HEK293 (cell line): ENCODE data around the gene BICRAL.

Experiments
- ATF2 ChIP-seq: fragments of 450-650 bp; formaldehyde crosslinking; IDR thresholded peaks from 2 replicates; pipeline ENCODE4 v1.5.1; 2016; ENCODE audit warnings: missing biosample characterization, missing genetic modification characterization, low read depth
- CTCF ChIP-seq: fragments of 450-650 bp; formaldehyde crosslinking; IDR thresholded peaks from 2 replicates; pipeline ENCODE4 v1.5.1; 2016; ENCODE audit warnings: missing biosample characterization, missing genetic modification characterization
- KLF10 ChIP-seq: fragments of 450-650 bp; IDR thresholded peaks from 2 replicates; pipeline ENCODE4 v1.5.1; 2018; ENCODE audit warnings: missing biosample characterization, mild to moderate bottlenecking, missing genetic modification characterization
- RBAK ChIP-seq: fragments of 450-650 bp; formaldehyde crosslinking; IDR thresholded peaks from 2 replicates; pipeline ENCODE4 v1.5.1; 2016; ENCODE audit warnings: missing biosample characterization, missing genetic modification characterization
- ZNF221 ChIP-seq: fragments of 450-650 bp; formaldehyde crosslinking; IDR thresholded peaks from 2 replicates; pipeline ENCODE4 v1.5.1; 2017; ENCODE audit warnings: missing biosample characterization, missing genetic modification characterization, borderline replicate concordance
- ZNF670 ChIP-seq: fragments of 450-650 bp; formaldehyde crosslinking; IDR thresholded peaks from 2 replicates; pipeline ENCODE4 v1.5.1; 2016; ENCODE audit warnings: missing biosample characterization, missing genetic modification characterization, low read depth
- ZNF792 ChIP-seq: fragments of 450-650 bp; formaldehyde crosslinking; IDR thresholded peaks from 2 replicates; pipeline ENCODE4 v1.5.1; 2016; ENCODE audit warnings: missing biosample characterization, missing genetic modification characterization

- no peak for TF ChIP-seq CTCF
- no peak for TF ChIP-seq ZNF670 (tag by site-specific recombination)
- 0 out of 2 replicates have a peak, but pooled peaks have one; percentile 18 for TF ChIP-seq ZNF792
- no peak for TF ChIP-seq ZNF221 (tag by site-specific recombination)
- no peak for TF ChIP-seq KLF10
- TF ChIP-seq ATF2 (tag by site-specific recombination): peak; percentile 12; the same call in 1 of the 2 replicates
- TF ChIP-seq RBAK (tag by site-specific recombination): no peak
Observed at GRCh38 chr6:42745640-42746462, 36.0 kb upstream of the BICRAL start, which contains the start of gene TBCC.
